Suprapubic skin (tissue), 4 donors: ENCODE measurements around the gene RFX6. TPM values are rescaled to one million over a fixed set of nuclear protein-coding genes. Genes with fewer than 3 reads are reported as not detected.

ENCODE experiments used
- DNase-seq, 2 donors: peaks; one replicate each; pipeline ENCODE4 v3.0.0-alpha.2; 2019; ENCODE audit warnings: low spot score in 2 of 2
- H3K27ac ChIP-seq: fragments of 200-600 bp; sonication (generic); one replicate; pipeline ENCODE4 v1.5.1; 2019
- H3K27me3 ChIP-seq: fragments of 200-600 bp; sonication (generic); one replicate; pipeline ENCODE4 v1.5.1; 2019
- H3K36me3 ChIP-seq: fragments of 200-600 bp; sonication (generic); one replicate; pipeline ENCODE4 v1.5.1; 2019
- H3K4me1 ChIP-seq: fragments of 200-600 bp; sonication (generic); one replicate; pipeline ENCODE4 v1.5.1; 2019
- H3K4me3 ChIP-seq: fragments of 200-600 bp; sonication (generic); one replicate; pipeline ENCODE4 v1.5.1; 2019; ENCODE audit warnings: mild to moderate bottlenecking
- H3K9me3 ChIP-seq: fragments of 200-600 bp; sonication (generic); one replicate; pipeline ENCODE4 v1.5.1; 2019
- EP300 ChIP-seq: sonication (generic); formaldehyde crosslinking; IDR thresholded peaks from one replicate; pipeline ENCODE4 v1.6.1; 2017; ENCODE audit warnings: antibody characterized with exemption
- POLR2A ChIP-seq, 2 donors: fragments of 450-650 bp; IDR thresholded peaks; one replicate each; pipeline ENCODE4 v1.6.1; 2017; ENCODE audit warnings: antibody characterized with exemption in 2 of 2, mild to moderate bottlenecking in 2 of 2, moderate library complexity in 2 of 2
- POLR2AphosphoS5 ChIP-seq, 3 donors: sonication (generic); formaldehyde crosslinking; IDR thresholded peaks; one replicate each; pipeline ENCODE4 v1.6.1; 2017; ENCODE audit warnings: antibody characterized with exemption in 3 of 3
- WGBS: methylation state at CpG from one replicate; pipeline ENCODE4 v1.1.5; 2018; 5-methylcytosine and 5-hydroxymethylcytosine counted together
- total RNA-seq, 4 donors: library from RNA; depleted of rRNA; stranded (reverse); fragments of >200 nt; gene quantifications; one replicate each; pipeline ENCODE4 v1.1.0, GENCODE V29; 2016
- TF ChIP-seq, protein P1 (sequence below), 2 donors: fragments of 200-600 bp in 1 of 2; fragments of 450-650 bp in 1 of 2; sonication (generic) in 1 of 2; IDR thresholded peaks; one replicate each; pipeline ENCODE4 v1.5.1; 2016 to 2019; ENCODE audit warnings: antibody characterized with exemption in 2 of 2, mild to moderate bottlenecking in 1 of 2, moderate library complexity in 1 of 2

Gene RFX6
- total RNA-seq, 4 donors from 2014 or later = not detected

DNA sequence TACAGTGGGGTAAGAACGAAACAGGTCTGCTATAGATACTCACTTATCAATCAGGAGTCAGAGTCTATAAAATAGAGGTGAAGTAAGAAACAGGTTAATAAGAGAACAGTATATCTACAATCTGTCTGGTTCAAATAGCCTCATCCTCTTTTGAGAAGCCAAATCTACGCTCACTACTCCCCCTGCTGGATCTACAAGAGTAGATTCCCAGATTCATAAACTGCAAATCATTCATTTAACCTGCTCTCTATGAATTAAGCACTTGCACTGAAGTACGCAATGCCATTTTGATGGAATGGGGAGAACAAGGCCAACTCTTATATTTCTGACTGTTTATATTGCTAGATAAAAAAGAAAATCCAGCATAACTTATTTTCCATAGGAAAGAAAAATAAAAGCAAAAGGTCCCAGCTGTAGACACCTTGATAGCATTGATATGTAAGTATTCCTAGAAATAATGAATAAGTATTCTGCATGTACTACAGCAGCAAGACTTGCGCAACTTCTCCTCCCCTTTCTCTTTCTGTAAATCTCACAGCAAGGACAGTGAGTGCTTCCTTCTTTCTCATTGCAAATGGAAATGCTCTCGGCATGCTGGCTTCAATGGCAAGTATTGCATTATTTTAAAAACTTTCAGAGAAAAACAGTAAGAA, 92.3 kb downstream of the RFX6 start:
- WGBS = 25% methylated on average over 5 of the region's 5 CpGs
- no peak overlapping the region for H3K27ac ChIP-seq

DNA sequence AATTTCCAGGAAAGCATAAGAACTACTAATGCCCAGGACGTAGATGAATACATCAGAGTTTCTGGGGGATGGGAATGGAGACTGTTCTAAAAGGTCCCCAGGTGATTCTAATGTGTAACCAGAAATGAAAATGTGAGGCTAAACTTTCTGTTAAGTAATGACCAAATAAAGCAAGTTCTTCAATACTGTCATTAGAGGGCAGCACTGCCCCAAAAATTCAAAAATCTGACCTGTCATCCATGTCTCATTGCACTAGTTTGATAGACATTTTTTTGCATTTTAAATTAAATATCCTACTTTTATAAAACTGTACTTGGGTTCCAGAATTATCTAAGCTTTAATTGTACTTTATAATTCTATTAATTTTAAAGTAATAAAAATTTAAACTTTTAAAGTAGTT, 94.9 kb downstream of the RFX6 start:
- WGBS = 3% methylated on average over 1 of the region's 1 CpG
- no peaks in the 10 kb centered on the region for H3K4me1 ChIP-seq
- no peak for DNase-seq
- peaks cover 13% of the 10 kb centered on the region for H3K27me3 ChIP-seq
- H3K27ac ChIP-seq = no peak overlapping the region
- no peaks in the 10 kb centered on the region for H3K36me3 ChIP-seq
- no peaks in the 10 kb centered on the region for H3K9me3 ChIP-seq
- TF ChIP-seq, protein P1, sequence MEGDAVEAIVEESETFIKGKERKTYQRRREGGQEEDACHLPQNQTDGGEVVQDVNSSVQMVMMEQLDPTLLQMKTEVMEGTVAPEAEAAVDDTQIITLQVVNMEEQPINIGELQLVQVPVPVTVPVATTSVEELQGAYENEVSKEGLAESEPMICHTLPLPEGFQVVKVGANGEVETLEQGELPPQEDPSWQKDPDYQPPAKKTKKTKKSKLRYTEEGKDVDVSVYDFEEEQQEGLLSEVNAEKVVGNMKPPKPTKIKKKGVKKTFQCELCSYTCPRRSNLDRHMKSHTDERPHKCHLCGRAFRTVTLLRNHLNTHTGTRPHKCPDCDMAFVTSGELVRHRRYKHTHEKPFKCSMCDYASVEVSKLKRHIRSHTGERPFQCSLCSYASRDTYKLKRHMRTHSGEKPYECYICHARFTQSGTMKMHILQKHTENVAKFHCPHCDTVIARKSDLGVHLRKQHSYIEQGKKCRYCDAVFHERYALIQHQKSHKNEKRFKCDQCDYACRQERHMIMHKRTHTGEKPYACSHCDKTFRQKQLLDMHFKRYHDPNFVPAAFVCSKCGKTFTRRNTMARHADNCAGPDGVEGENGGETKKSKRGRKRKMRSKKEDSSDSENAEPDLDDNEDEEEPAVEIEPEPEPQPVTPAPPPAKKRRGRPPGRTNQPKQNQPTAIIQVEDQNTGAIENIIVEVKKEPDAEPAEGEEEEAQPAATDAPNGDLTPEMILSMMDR (IDR thresholded peaks at IDR 0.05) = peak in 1 of 2 donors; percentile 52
- no peak for TF ChIP-seq EP300
- no peak overlapping the region for H3K4me3 ChIP-seq

More for the DNA sequence above, 92.3 kb downstream of the RFX6 start:
- H3K4me1 ChIP-seq = no peaks in the 10 kb centered on the region
- TF ChIP-seq, protein P1 (IDR thresholded peaks at IDR 0.05) = peak in 1 of 2 donors; percentile 50
- TF ChIP-seq EP300 = no peak
- no peak overlapping the region for H3K4me3 ChIP-seq
- no peak for DNase-seq
- H3K36me3 ChIP-seq = no peaks in the 10 kb centered on the region
- no peaks in the 10 kb centered on the region for H3K9me3 ChIP-seq
- H3K27me3 ChIP-seq = peaks cover 14% of the 10 kb centered on the region

- Histone ChIP-seq H3K27ac (no peak overlapping the region), H3K4me1 (no peaks in the 10 kb centered on the region), H3K27me3 (peaks cover 3% of the 10 kb centered on the region), H3K9me3 (no peaks in the 10 kb centered on the region), H3K4me3 (no peak overlapping the region), H3K36me3 (no peaks in the 10 kb centered on the region)
- 75% methylated on average over 5 of the region's 5 CpGs for WGBS
- peak in 1 of 2 donors; percentile 71 for DNase-seq
- TF ChIP-seq EP300 (no peak), POLR2AphosphoS5 (IDR thresholded peaks at IDR 0.05) (no peak), POLR2A (IDR thresholded peaks at IDR 0.05) (no peak)
- TF ChIP-seq, protein P1 (IDR thresholded peaks at IDR 0.05) = no peak
These were observed 96.9 kb downstream of the RFX6 start for GRCh38 chr6:116973976-116974375.

DNA sequence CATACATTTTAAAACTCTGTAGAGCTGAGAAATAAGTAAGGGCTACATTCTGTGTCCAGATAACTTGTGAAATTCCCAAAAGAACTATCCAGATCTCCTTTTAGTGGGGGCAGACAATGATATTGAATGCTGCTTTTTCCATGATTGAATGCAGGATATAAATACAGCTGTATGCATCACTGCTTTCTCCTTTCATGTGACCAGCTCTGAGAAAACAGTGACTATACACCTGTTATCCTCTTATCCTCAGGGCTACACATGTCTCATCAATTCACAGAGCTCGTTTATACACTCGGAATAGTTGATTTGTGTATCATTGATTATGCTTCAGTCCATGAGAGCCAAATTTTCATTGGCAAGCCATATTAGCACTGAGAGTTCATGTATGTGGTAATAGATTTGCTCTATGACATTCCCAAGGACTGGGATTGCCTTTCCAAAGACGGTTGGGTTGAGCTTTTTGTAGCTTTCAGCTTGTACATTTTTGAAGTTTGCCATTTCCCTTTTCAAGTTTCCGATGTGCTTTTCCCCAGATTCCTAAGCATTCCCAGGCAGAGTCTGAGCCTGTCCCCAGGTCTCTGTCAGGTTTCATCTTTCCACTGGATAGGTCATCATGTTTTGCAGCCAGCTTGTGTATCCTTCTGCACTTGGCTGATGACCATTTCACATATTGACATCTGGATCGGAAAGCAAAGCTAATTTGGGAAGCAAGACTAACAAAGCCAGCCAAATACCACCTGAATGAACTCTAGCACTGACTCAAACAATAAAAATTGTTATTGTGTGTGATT, 97.7 kb downstream of the RFX6 start:
- H3K4me3 ChIP-seq = no peak overlapping the region
- WGBS = 46% methylated on average over 5 of the region's 5 CpGs
- no peak overlapping the region for H3K27ac ChIP-seq

DNA sequence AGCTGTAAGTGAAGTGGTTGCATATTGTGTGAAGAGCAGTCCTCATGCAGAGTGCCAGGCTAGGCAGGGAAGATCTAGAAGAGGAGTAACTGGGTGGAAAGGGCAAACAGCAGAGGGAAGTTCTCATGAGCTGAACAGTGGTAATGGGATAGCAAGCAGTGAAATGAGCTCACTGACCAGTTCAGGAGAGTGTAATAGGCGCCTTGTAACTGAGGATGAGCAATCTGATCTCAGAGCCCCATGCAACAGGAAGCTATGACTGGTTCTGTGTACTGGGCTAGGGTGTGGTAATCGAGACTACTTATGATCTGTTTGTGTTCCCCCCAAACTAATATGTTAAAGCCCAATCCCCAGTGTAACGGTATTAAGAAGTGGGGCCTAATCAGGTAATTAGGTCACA, 98.6 kb downstream of the RFX6 start:
- H3K36me3 ChIP-seq = no peaks in the 10 kb centered on the region
- no peaks in the 10 kb centered on the region for H3K9me3 ChIP-seq
- no peak for TF ChIP-seq EP300
- no peak for TF ChIP-seq POLR2A (IDR thresholded peaks at IDR 0.05)
- TF ChIP-seq POLR2AphosphoS5 (IDR thresholded peaks at IDR 0.05) = no peak
- TF ChIP-seq, protein P1 (IDR thresholded peaks at IDR 0.05) = no peak
- H3K4me3 ChIP-seq = no peak overlapping the region
- H3K27ac ChIP-seq = no peak overlapping the region
- no peaks in the 10 kb centered on the region for H3K27me3 ChIP-seq
- no peaks in the 10 kb centered on the region for H3K4me1 ChIP-seq
- no peak for DNase-seq
- 71% methylated on average over 3 of the region's 3 CpGs for WGBS

More for the DNA sequence above, 97.7 kb downstream of the RFX6 start:
- no peaks in the 10 kb centered on the region for H3K27me3 ChIP-seq
- TF ChIP-seq EP300 (no peak), POLR2A (IDR thresholded peaks at IDR 0.05) (no peak), POLR2AphosphoS5 (IDR thresholded peaks at IDR 0.05) (no peak)
- TF ChIP-seq, protein P1 (IDR thresholded peaks at IDR 0.05) = no peak
- H3K9me3 ChIP-seq = no peaks in the 10 kb centered on the region
- no peak for DNase-seq
- no peaks in the 10 kb centered on the region for H3K36me3 ChIP-seq
- no peaks in the 10 kb centered on the region for H3K4me1 ChIP-seq
